Endodermal cell (in vitro differentiated cells): ENCODE results near the gene SRGAP3. TPM values are rescaled to one million over a fixed set of nuclear protein-coding genes. Genes with fewer than 3 reads are reported as not detected.

Source experiments
- DNase-seq: peaks from one replicate; pipeline ENCODE4 v3.0.0-alpha.2; 2017
- H3K27ac ChIP-seq: 2 replicates; pipeline ENCODE4 v1.5.1; 2013; ENCODE audit warnings: mild to moderate bottlenecking, low read depth, low read length, moderate library complexity
- H3K27me3 ChIP-seq: 2 replicates; pipeline ENCODE4 v1.6.1; 2013; ENCODE audit warnings: mild to moderate bottlenecking, low read length, moderate library complexity; ENCODE audit not compliant: insufficient read depth, control insufficient read depth, poor library complexity, severe bottlenecking
- H3K36me3 ChIP-seq: 2 replicates; pipeline ENCODE4 v1.7.0; 2013; ENCODE audit warnings: mild to moderate bottlenecking, low read length, moderate library complexity; ENCODE audit not compliant: control insufficient read depth, insufficient read depth
- H3K4me1 ChIP-seq: one replicate; pipeline ENCODE4 v1.7.0; 2013; ENCODE audit warnings: low read length; ENCODE audit not compliant: control insufficient read depth, insufficient read depth
- H3K4me3 ChIP-seq: 2 replicates; pipeline ENCODE4 v1.5.1; 2013; ENCODE audit warnings: mild to moderate bottlenecking, low read length, moderate library complexity
- H3K9ac ChIP-seq: 2 replicates; pipeline ENCODE4 v1.6.1; 2013; ENCODE audit warnings: mild to moderate bottlenecking, low read length, moderate library complexity; ENCODE audit not compliant: poor library complexity, severe bottlenecking; ENCODE audit errors: extremely low read depth
- H3K9me3 ChIP-seq: 2 replicates; pipeline ENCODE4 v1.6.1; 2013; ENCODE audit warnings: mild to moderate bottlenecking, low read length, moderate library complexity; ENCODE audit not compliant: control insufficient read depth
- H3K27ac Mint-ChIP-seq: 2 replicates; pipeline ENCODE4 v1.8.0; 2020; ENCODE audit warnings: mixed read lengths
- H3K27me3 Mint-ChIP-seq: 2 replicates; pipeline ENCODE4 v1.8.0; 2021; ENCODE audit warnings: mild to moderate bottlenecking, mixed read lengths; ENCODE audit not compliant: insufficient read depth
- H3K36me3 Mint-ChIP-seq: 2 replicates; pipeline ENCODE4 v1.8.0; 2020; ENCODE audit warnings: low read depth, mixed read lengths
- H3K4me1 Mint-ChIP-seq: 2 replicates; pipeline ENCODE4 v1.8.0; 2020; ENCODE audit warnings: mixed read lengths
- H3K4me3 Mint-ChIP-seq: 2 replicates; pipeline ENCODE4 v1.8.0; 2020; ENCODE audit warnings: mild to moderate bottlenecking, moderate library complexity, mixed read lengths
- H3K9me3 Mint-ChIP-seq: 2 replicates; pipeline ENCODE4 v1.8.0; 2020; ENCODE audit warnings: mild to moderate bottlenecking, mixed read lengths
- CTCF ChIP-seq: fragments of 200-600 bp; sonication (generic); conservative IDR thresholded peaks from 2 replicates; pipeline ENCODE4 v1.5.0; 2021; ENCODE audit warnings: antibody characterized with exemption, mild to moderate bottlenecking
- WGBS, 2 experiments: methylation state at CpG; one replicate each; pipeline versions ENCODE4 v1.1.5 to v1.1.7; 2013; ENCODE audit warnings: missing lambda C conversion rate in 2 of 2, mixed read lengths in 1 of 2; ENCODE audit not compliant: insufficient coverage in 1 of 2, insufficient read length in 1 of 2; 5-methylcytosine and 5-hydroxymethylcytosine counted together
- total RNA-seq, 2 donors: library from RNA; stranded (reverse); fragmentation: NEBNext Ultra II Directional in 1 of 2; extraction: Animal tissue kit (Norgen Biotek cat#: 25700) in 1 of 2; gene quantifications; 2 replicates in 1 of 2; 3 replicates in 1 of 2; pipeline ENCODE4 v1.2.1, GENCODE V29; 2021

Gene SRGAP3
- total RNA-seq, 2 donors from 2014 or later: 5.0 to 8.1 TPM

GRCh38 chr3:9147896-9148266, 101.6 kb downstream of the SRGAP3 start:
- Histone ChIP-seq H3K27me3 (no peaks in the 10 kb centered on the region), H3K9me3 (peaks cover 37% of the 10 kb centered on the region), H3K4me1 (no peaks in the 10 kb centered on the region), H3K9ac (no peak overlapping the region), H3K27ac (peak overlapping the region; percentile 9), H3K36me3 (no peaks in the 10 kb centered on the region), H3K4me3 (no peak overlapping the region)
- H3K4me1 Mint-ChIP-seq: no peaks in the 10 kb centered on the region
- no peak for DNase-seq
- no peak overlapping the region for H3K4me3 Mint-ChIP-seq
- WGBS, 2 experiments: 85 to 87% methylated on average over 4 to 7 of the region's 7 CpGs
- peaks cover 10% of the 10 kb centered on the region for H3K36me3 Mint-ChIP-seq
- H3K27ac Mint-ChIP-seq: no peak overlapping the region
- no peak for TF ChIP-seq CTCF
- H3K9me3 Mint-ChIP-seq: peaks cover 48% of the 10 kb centered on the region
- peaks cover 18% of the 10 kb centered on the region for H3K27me3 Mint-ChIP-seq

- H3K27ac Mint-ChIP-seq: no peak overlapping the region
- no peak for DNase-seq
Observed at GRCh38 chr3:9147215-9147895, 102.1 kb downstream of the SRGAP3 start.

GRCh38 chr3:9146367-9147071, 102.9 kb downstream of the SRGAP3 start:
- Mint-ChIP-seq H3K4me1 (no peaks in the 10 kb centered on the region), H3K9me3 (peaks cover 39% of the 10 kb centered on the region), H3K27ac (no peak overlapping the region), H3K36me3 (peaks cover 10% of the 10 kb centered on the region), H3K4me3 (no peak overlapping the region), H3K27me3 (peaks cover 17% of the 10 kb centered on the region)
- no peaks in the 10 kb centered on the region for H3K36me3 ChIP-seq
- 94 to 98% methylated on average over 8 to 11 of the region's 11 CpGs for WGBS, 2 experiments
- no peak overlapping the region for H3K9ac ChIP-seq
- H3K4me1 ChIP-seq: no peaks in the 10 kb centered on the region
- no peak overlapping the region for H3K4me3 ChIP-seq
- H3K27me3 ChIP-seq: no peaks in the 10 kb centered on the region
- DNase-seq: no peak
- no peak for TF ChIP-seq CTCF
- H3K27ac ChIP-seq: no peak overlapping the region
- H3K9me3 ChIP-seq: peaks cover 27% of the 10 kb centered on the region

More at GRCh38 chr3:9147215-9147895, 102.1 kb downstream of the SRGAP3 start:
- H3K27me3 ChIP-seq: no peaks in the 10 kb centered on the region
- Mint-ChIP-seq H3K36me3 (peaks cover 10% of the 10 kb centered on the region), H3K9me3 (peaks cover 46% of the 10 kb centered on the region), H3K4me3 (no peak overlapping the region), H3K4me1 (no peaks in the 10 kb centered on the region), H3K27me3 (peaks cover 18% of the 10 kb centered on the region)
- TF ChIP-seq CTCF: no peak
- peaks cover 35% of the 10 kb centered on the region for H3K9me3 ChIP-seq
- no peak overlapping the region for H3K4me3 ChIP-seq
- peak overlapping the region; percentile 9 for H3K27ac ChIP-seq
- H3K9ac ChIP-seq: no peak overlapping the region
- H3K36me3 ChIP-seq: no peaks in the 10 kb centered on the region
- H3K4me1 ChIP-seq: no peaks in the 10 kb centered on the region
- WGBS, 2 experiments: 92 to 95% methylated on average over 3 to 8 of the region's 8 CpGs
